Ishikawa (cell line): Measurements from ENCODE around the gene RFX2.

Experiments used
- CEBPB ChIP-seq: IDR thresholded peaks from 2 replicates; pipeline ENCODE4 v1.6.1; 2012
- EGR1 ChIP-seq: IDR thresholded peaks from 2 replicates; pipeline ENCODE4 v1.6.1; 2012
- EP300 ChIP-seq: IDR thresholded peaks from 2 replicates; pipeline ENCODE4 v1.6.1; 2012; ENCODE audit warnings: borderline replicate concordance
- MAX ChIP-seq: IDR thresholded peaks from 2 replicates; pipeline ENCODE4 v1.6.1; 2012
- NFIC ChIP-seq: IDR thresholded peaks from 2 replicates; pipeline ENCODE4 v1.6.1; 2012
- RAD21 ChIP-seq: IDR thresholded peaks from 2 replicates; pipeline ENCODE4 v1.6.1; 2012; ENCODE audit warnings: low read depth
- REST ChIP-seq: IDR thresholded peaks from 2 replicates; pipeline ENCODE4 v1.6.1; 2012; ENCODE audit warnings: low read depth, mild to moderate bottlenecking
- TAF1 ChIP-seq: IDR thresholded peaks from 2 replicates; pipeline ENCODE4 v1.6.1; 2012; ENCODE audit warnings: low read depth, mild to moderate bottlenecking
- TCF12 ChIP-seq: IDR thresholded peaks from 2 replicates; pipeline ENCODE4 v1.6.1; 2012; ENCODE audit warnings: low read depth
- TEAD4 ChIP-seq: IDR thresholded peaks from 2 replicates; pipeline ENCODE4 v1.6.1; 2012
- USF1 ChIP-seq: IDR thresholded peaks from 2 replicates; pipeline ENCODE4 v1.6.1; 2012
- YY1 ChIP-seq: IDR thresholded peaks from 2 replicates; pipeline ENCODE4 v1.6.1; 2012; ENCODE audit warnings: low read depth
- ZBTB7A ChIP-seq: IDR thresholded peaks from 2 replicates; pipeline ENCODE4 v1.6.1; 2012; ENCODE audit warnings: low read depth

- TF ChIP-seq EP300 (no peak), YY1 (no peak), EGR1 (no peak), CEBPB (no peak), TAF1 (no peak), RAD21 (no peak), MAX (no peak), USF1 (no peak), REST (no peak), TEAD4 (no peak), TCF12 (no peak), NFIC (no peak), ZBTB7A (no peak)
Measured at GRCh38 chr19:6141217-6141616, 30.9 kb upstream of the RFX2 start.
